Renal pelvis (tissue), 12 donors: ENCODE results near the gene COQ3. TPM values are rescaled to one million over a fixed set of nuclear protein-coding genes. Genes with fewer than 3 reads are reported as not detected.

ENCODE experiments used
- DNase-seq: peaks from one replicate; pipeline ENCODE4 v3.0.0-alpha.2; 2013
- long read RNA-seq, 16 experiments: transcript quantifications; one replicate each; lab custom pipeline, GENCODE V29; 2026
- polyA plus RNA-seq, 3 donors: library from polyadenylated mRNA; unstranded; fragments of 120-200 nt; gene quantifications; one replicate each; pipeline ENCODE4 v1.2.1, GENCODE V29; 2013; ENCODE audit not compliant: insufficient read length in 3 of 3

The COQ3 gene, protein sequence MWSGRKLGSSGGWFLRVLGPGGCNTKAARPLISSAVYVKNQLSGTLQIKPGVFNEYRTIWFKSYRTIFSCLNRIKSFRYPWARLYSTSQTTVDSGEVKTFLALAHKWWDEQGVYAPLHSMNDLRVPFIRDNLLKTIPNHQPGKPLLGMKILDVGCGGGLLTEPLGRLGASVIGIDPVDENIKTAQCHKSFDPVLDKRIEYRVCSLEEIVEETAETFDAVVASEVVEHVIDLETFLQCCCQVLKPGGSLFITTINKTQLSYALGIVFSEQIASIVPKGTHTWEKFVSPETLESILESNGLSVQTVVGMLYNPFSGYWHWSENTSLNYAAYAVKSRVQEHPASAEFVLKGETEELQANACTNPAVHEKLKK
- polyA plus RNA-seq: 10 to 100 TPM; 11.6 to 12.4 (median 11.8) TPM
- long read RNA-seq, donor 1, transcript COQ3-201 (7 exons, 1,335 nt): major isoform, 7 of 7 reads
- long read RNA-seq, donor 1, partial matches to known transcripts: 0 of 7 reads
- long read RNA-seq, donor 1, other reads (novel, unspliced or antisense): 0 of 7 reads
- long read RNA-seq, donor 2, transcript COQ3-201 (7 exons, 1,335 nt): major isoform, 12 of 12 reads
- long read RNA-seq, donor 2, partial matches to known transcripts: 0 of 12 reads
- long read RNA-seq, donor 2, other reads (novel, unspliced or antisense): 0 of 12 reads
- long read RNA-seq, donor 3, transcript COQ3-201 (7 exons, 1,335 nt): major isoform, 6 of 7 reads
- long read RNA-seq, donor 3, partial matches to known transcripts: 0 of 7 reads
- long read RNA-seq, donor 3, other reads (novel, unspliced or antisense): 0 of 7 reads
- long read RNA-seq, donor 4, transcript COQ3-201 (7 exons, 1,335 nt): major isoform, 6 of 6 reads
- long read RNA-seq, donor 4, partial matches to known transcripts: 0 of 6 reads
- long read RNA-seq, donor 4, other reads (novel, unspliced or antisense): 0 of 6 reads
- long read RNA-seq, donor 5, partial matches to known transcripts: 0 of 2 reads
- long read RNA-seq, donor 5, other reads (novel, unspliced or antisense): 0 of 2 reads
- long read RNA-seq, donor 6, transcript COQ3-201 (7 exons, 1,335 nt): major isoform, 10 of 10 reads
- long read RNA-seq, donor 6, partial matches to known transcripts: 0 of 10 reads
- long read RNA-seq, donor 6, other reads (novel, unspliced or antisense): 0 of 10 reads
- long read RNA-seq, donor 7, transcript COQ3-201 (7 exons, 1,335 nt): major isoform, 5 of 5 reads
- long read RNA-seq, donor 7, partial matches to known transcripts: 0 of 5 reads
- long read RNA-seq, donor 7, other reads (novel, unspliced or antisense): 0 of 5 reads
- long read RNA-seq, donor 8, partial matches to known transcripts: 0 of 4 reads
- long read RNA-seq, donor 8, other reads (novel, unspliced or antisense): 0 of 4 reads
- long read RNA-seq, donor 9, transcript COQ3-201 (7 exons, 1,335 nt): major isoform, 8 of 8 reads
- long read RNA-seq, donor 9, partial matches to known transcripts: 0 of 8 reads
- long read RNA-seq, donor 9, other reads (novel, unspliced or antisense): 0 of 8 reads
- long read RNA-seq, donor 10, partial matches to known transcripts: 0 of 2 reads
- long read RNA-seq, donor 10, other reads (novel, unspliced or antisense): 0 of 2 reads
- long read RNA-seq, donor 11, partial matches to known transcripts: 0 of 4 reads
- long read RNA-seq, donor 11, other reads (novel, unspliced or antisense): 0 of 4 reads
- long read RNA-seq, donor 12, transcript COQ3-201 (7 exons, 1,335 nt): major isoform, 15 of 15 reads
- long read RNA-seq, donor 12, partial matches to known transcripts: 0 of 15 reads
- long read RNA-seq, donor 12, other reads (novel, unspliced or antisense): 0 of 15 reads
- long read RNA-seq, donor 13, transcript COQ3-201 (7 exons, 1,335 nt): major isoform, 6 of 6 reads
- long read RNA-seq, donor 13, partial matches to known transcripts: 0 of 6 reads
- long read RNA-seq, donor 13, other reads (novel, unspliced or antisense): 0 of 6 reads
- long read RNA-seq, donor 14, partial matches to known transcripts: 0 of 2 reads
- long read RNA-seq, donor 14, other reads (novel, unspliced or antisense): 0 of 2 reads
- long read RNA-seq, donor 15, transcript COQ3-201 (7 exons, 1,335 nt): major isoform, 7 of 7 reads
- long read RNA-seq, donor 15, partial matches to known transcripts: 0 of 7 reads
- long read RNA-seq, donor 15, other reads (novel, unspliced or antisense): 0 of 7 reads
- long read RNA-seq, donor 16, transcript COQ3-201 (7 exons, 1,335 nt): major isoform, 7 of 7 reads
- long read RNA-seq, donor 16, partial matches to known transcripts: 0 of 7 reads
- long read RNA-seq, donor 16, other reads (novel, unspliced or antisense): 0 of 7 reads

DNA sequence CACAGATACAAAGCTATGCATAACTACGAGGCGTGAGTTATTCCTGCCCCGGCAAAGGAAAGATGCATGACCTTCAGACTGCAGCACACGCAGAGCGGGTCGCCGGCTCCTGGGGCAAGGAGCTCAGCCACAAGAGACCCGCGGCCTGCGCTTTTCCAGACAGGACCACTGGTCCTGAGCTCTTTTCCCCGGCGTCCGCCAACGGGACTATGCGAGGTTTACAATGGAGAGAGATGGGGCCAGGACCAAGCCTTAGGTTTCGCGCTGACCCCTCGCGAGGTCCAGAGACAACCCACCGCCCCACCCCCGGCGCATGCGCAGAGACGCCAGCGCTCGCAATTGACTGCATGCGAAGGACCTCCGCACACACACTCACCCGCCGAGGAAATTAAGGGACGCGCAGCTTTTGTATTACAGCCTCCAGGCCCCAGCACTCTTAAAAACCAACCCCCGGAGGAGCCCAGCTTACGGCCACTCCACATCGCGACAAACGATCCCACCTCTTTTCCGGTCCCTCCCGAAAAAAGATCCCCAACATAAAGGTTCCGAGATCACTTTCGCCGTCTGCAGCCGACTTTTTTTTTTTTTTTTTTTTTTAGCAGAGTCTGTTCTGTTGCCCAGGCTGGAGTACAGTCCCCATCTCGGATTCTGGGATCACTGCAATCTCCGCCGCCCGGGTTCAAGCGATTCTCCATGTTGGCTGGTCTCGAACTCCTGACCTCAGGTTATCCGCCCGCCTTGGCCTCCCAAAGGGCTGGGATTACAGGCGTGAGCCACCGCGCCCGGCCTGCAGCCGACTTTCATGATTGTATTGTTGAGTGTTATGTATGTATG is at the start of gene COQ3:
COQ3 (minus strand) TSS at position 498 of the 834 bp plus-strand sequence; CDS start at position 482, 16 bp downstream.
- DNase-seq: peak; percentile 86

DNA sequence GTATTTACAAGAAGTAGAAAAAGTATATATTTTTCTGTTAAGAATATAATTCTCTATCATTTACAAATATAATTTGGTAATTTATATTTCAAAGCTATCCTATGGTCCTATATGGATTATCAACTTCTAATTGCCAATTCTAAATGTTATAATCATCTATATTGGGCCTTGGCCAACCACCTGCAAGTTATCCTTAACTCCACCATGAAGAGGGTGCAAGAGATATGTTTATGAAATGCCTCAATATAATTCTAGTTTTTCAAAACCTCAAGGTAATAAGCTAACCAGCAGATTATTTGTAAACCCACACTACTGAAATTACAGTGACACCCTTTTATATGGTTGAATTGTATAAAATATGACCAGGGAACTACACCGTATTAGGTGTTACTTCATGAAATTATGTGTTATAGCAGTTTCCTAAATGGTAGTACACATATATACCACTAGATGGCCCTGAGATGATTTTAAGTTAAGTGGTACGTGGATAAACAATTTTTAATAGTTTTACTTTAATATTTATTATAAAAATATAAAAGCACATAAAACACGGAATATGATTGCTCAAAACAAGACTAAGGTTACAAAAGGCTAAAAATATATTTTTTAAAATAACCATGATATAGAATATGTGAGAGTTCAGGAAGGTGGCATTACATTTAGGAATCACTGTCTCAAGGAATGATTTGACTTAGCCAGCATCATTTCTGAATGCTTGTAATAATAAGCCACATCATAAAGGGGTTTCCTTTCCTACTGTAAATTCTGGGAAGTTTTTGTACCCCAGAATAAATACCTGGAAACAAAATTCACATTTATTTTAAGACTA is 40.9 kb upstream of the COQ3 start:
- DNase-seq: no peak

DNA sequence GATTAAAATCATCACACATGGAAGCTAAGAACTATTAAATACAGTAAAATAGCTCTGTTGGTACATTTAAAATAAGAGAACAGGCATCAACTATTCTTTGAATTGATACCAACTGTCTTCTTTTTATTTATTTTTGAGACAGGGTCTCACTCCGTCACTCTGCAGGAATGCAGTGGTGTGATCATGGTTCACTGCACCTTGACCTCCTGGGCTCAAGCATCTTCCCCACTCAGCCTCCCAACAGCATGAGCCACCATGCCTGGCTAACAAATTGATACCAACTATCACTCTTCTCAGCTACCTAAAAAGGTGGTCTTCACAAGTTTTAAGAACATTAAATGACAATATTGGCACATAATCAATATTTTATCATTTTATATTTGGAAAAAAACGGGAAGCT is 38.9 kb upstream of the COQ3 start:
- peak; percentile 37 for DNase-seq

DNA sequence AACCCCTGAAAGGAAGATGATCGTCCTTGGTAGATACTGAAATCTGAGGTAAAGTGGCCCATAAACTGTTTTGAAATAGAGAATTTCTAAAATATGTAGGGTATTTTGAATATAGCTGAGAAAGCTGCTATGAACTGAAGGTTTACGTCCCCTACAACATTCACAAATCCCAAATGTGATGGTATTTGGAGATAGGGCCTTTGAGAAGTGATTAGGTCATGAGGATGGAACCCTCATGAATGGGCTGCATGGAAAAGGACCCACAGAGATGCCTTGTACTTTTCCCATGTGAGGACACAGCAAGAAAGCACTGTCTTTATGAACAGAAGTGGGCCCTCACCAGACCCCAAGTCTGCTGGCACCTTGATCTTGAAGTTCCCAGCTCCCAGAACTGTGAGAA is 37.9 kb upstream of the COQ3 start:
- no peak for DNase-seq

DNA sequence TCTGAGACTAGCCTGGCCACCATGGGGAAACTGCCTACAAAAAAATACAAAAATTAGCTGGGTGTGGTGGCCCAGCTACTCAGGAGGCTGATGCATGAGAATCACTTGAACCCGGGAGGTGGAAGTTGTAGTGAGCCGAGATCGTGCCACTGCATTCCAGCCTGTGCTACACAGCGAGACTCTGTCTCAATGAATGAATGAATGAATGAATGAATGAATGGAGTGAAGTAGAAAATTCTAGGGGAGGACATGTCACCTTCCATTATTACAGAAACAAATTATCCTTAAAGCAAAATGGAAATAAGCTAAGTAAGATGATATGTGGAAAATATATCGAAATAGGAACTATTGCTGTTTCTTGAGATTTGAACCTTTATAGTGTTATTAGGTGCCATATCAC is 34.0 kb upstream of the COQ3 start:
- DNase-seq: no peak

DNA sequence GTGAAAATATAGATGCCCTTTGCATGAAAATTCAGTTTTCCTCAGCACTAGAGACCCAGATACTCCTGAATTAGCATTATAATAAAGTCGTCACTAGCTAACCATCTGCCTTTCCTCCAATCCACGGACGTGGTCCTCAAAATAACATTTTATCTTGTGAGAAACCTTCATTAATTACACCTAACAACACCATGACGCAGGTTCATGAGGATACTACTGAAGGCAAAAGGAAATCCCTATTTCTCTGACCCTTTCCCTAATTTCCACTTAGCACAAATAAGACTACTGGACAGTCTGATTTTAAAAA is 32.4 kb upstream of the COQ3 start:
- no peak for DNase-seq

DNA sequence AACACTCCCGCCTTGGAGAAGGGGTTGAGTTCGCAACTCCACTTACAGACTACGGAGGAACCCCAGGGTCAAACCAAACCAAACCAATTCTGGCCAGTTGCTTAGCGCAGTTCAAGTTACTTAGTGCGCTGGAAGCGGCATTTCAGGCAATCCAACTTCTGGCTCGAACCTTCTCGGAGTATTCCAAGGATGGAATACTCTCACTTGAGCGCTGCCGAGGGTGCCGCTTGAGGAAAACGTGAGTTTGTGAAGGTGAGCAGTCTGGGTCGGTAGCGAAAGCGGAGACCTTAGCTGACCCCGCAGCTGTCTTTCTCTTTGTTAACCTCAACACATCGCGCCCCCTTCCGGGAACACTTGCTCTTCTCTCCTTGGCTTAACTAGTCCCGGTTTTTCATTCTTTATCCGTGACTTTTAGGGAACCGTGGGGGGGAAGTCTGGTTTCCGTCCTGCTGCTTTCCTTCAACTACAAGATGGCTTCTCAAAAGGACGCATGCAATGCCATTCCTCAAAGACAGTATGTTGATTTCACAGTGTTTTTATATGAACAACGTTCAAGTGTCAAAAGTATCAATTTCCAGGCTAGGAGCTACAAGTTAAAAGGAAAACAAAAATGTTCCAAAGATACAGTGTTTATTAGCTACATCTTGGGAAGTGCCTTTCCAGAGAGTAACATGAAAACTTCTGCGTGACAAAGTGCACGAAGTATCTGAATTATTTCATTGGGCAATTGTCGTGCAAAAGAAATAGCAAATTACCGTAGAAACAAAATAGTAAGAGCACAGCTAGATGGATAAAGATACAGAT is 31.9 kb upstream of the COQ3 start:
- DNase-seq: peak; percentile 90

DNA sequence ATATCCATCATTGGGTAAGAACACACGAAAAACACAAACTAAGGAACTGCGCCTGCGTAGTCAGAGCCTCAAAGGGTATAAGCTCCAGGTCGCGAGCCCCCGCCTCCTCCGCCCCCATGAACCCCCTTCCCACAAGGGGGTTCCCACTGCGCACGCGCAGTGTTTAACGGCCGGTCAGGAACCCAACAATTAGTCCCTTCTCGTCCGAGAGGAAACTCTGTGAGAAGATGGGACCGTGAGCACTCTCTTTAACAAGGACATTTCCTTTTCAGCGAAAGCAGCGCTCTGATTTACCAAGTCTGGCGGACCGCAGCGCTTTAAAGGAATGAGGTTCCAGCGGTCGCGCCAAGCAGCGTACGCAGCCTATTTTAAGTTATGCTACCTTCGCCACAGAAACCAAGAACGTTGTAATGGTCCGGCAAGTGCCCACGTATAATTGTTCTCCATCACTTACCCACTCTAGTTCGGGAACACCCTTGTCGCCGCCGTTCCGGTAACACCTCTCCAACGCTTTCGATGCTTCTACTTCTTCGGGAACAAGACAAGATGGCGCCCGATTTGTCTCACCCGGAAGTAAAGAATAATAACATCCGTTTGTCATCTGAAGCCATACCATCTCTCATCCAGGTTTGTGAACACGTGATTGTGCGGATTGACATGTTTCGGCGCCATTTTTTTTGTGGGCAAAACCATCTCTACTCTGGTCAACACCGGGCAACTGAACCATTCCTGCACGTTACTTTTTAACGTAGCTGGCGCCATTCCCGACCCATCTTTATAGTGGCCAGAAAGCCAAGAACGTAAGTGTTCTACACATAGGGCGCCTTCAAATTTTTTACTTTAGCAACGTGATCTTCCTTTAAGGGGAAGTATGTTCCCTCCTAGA is 31.0 kb upstream of the COQ3 start, which contains the start of gene PNISR:
PNISR (minus strand) TSS at position 548 of the 886 bp plus-strand sequence. CDS start 10,649 bp downstream, outside the sequence.
- DNase-seq: peak; percentile 99

DNA sequence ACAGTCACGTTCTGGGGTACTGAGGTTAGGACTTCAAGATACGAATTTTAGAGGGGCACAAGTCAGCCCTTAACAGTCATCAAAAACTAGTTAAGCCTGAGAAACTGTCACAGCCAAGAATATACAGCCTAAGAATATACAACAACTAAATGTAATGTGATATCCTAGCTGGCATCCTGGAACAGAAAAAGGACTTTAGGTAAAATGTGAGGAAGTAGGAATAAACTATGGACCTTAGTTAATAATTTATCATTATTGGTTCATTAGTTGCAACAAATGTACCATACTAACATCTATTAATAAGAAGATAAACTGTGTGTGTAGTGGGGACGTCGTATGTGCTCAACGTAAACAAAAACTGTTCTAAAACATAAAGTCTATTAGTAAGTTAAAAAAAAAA is 30.0 kb upstream of the COQ3 start:
- no peak for DNase-seq

DNA sequence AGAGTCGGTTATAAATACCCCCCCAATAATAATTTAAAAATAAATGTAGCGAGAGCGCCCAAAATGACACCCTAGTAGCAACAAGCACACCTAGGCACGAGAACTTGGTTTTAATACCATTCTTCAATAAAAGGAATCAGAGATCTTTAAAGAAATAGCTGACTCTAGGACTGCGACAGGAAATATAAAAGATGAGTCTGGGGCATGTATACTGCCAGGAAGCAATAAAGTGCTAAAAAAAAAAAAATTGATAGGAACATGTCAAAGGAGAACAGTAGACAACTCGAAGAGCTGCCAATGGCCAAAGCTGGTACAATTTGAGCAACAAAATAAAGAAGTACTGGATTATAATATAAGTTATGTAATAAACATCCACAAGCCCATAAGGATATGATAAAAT is 28.9 kb upstream of the COQ3 start:
- DNase-seq: no peak

DNA sequence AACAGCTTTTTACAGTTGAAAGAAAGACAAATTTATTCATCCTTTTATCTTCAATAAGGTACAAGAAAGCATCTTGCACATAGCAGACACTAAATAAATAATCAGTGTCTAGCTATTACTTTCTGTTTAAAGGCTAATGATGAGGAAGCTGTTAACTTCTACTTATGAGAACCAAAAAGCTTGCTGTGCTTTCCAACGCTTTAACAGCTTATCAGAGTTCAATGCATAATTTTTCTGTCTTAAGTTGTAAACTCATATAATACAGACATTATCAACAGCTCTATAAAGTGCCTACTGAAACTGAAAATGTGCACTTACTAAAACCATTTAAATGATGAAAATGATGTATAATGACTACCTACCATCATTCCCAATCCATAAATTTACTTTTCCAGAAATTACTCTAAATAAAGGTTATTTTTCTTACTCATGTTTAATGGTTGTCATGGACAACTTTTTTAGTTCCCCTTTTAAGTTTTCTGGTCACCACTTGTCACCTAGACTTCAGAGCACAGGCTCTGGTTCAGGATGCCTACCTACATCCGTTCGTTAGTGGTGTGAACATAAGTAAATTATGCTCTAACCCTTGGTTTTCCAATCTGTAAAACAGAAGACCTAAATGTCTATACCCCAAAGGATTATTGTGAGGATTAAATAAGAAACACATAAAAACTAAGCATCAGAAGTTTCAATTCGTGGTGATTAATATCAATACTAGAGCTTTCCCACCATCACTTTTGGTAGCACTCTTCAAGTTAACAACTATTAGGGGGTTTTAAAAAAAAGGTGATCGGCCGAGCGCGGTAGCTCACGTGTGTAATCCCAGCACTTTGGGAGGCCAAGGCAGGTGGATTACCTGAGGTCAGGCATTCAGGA is 23.1 kb upstream of the COQ3 start:
- no peak for DNase-seq

DNA sequence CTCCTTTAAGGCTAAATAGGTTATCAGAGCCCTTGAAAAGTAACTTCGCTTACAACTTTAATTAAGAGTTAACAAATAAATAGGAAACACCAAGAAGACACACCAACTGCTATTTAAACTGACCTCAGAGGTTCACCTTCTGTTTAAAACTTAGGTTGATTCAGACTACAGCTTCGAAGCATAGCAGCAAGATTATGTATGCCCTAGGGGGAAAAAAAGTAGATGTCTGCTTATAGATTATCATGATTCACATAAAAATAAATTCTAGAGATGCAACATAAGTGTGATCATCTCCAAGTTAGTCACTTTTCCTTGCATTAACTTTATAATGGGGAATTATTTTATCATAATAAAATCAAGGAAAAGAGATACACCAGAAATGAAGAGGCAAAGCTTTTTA is 22.2 kb upstream of the COQ3 start:
- DNase-seq: no peak

DNA sequence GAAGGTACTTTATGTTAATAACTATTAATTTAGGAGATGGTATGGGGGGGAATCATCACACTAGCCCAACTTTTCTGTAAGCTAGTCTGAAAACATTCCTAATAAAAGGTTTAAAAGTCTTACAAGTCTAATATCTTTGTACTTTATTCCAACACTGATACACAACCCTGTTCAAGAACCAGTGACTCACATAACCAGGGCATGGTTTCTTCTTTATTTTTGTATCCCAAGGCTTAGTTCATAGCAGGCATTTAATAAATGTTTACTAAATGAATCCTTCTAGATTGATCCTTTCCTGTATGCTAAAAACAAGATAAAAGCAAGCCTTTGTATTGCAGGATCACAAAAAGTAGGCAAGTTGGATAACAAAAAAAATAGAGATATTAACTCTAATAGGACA is 21.5 kb upstream of the COQ3 start:
- no peak for DNase-seq

DNA sequence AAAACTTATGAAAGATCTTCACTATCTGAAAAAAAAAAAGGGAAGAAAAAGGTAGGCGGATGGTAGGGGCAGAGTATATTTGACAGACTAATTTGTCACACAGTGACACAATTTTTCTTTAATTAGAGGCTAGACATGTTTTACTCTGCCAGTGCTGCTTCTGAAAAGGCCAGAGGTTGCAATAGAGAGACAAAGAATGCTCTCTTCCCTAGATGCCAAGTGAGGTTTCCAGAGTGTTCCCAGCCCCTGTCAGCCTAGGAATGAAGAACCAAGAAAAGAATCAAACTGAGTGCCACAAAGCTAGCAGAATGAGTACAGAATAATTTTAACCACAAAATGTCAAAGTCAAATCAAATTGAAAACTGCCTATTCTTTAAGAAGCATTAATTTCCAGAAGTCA is 18.1 kb upstream of the COQ3 start:
- no peak for DNase-seq

DNA sequence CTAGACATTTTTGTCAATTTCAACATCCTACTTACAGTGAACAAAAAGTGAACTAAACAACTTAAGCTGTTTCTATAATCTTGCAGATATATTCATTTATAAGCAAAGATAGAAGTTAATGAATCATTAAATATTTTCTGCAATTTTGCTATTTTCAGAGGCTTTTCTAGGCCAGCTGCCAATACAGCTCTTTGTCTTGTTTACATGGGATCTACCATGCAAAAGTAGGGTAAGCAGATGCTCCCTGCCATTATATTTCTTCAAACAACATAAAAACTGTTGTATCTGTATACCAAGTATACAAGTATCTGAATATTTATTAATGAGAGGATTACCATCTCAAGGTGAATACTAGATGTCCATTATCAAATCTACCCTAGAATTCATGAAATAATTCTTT is 15.7 kb upstream of the COQ3 start:
- no peak for DNase-seq
